IPS-18c (cell line): ENCODE measurements around the gene SRRT.

Experiments used
- H3K4me3 ChIP-seq: 2 replicates; pipeline ENCODE4 v1.7.0; 2013; ENCODE audit warnings: low read depth, mild to moderate bottlenecking, low read length, moderate library complexity; ENCODE audit not compliant: insufficient read depth
- H3K9me3 ChIP-seq: one replicate; pipeline ENCODE4 v1.6.1; 2013; ENCODE audit warnings: mild to moderate bottlenecking, low read length, moderate library complexity; ENCODE audit not compliant: control insufficient read depth, insufficient read depth

SRRT gene

GRCh38 chr7:100867776-100868485 lies 7.0 kb upstream of the SRRT start:
- peak overlapping the region; percentile 99 for H3K4me3 ChIP-seq
- H3K9me3 ChIP-seq: peaks cover 2% of the 10 kb centered on the region

DNA sequence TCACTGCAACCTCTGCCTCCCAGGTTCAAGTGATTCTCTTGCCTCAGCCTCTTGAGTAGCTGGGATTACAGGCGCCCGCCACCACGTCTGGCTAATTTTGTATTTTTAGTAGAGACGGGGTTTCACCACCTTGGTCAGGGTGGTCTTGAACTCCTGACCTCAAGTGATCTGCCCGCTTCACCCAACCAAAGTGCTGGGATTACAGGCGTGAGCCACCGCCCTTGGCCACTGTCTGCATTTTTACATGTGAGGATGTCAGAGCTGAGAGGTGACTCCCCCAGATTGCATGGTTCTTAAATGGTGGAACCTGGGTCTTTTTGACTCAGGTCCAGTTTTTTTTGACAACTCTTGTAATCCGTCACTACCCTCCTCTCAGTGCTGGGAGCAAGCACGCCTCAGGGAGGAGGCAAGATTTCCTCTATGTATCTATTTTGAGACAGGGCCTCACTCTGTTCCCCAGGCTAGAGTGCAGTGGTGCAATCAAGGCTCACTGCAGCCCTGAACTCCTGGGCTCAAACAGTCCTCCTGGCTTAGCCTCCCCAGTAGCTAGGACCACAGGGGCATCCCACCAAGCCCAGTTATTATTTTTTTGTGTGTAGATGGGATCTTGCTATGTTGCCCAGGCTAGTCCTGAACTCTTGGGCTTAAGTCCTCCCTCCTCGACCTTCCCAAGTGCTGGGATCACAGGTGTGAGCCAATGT lies 1.2 kb upstream of the SRRT start:
- Histone ChIP-seq H3K9me3 (peaks cover 2% of the 10 kb centered on the region), H3K4me3 (no peak overlapping the region; the same call in 1 of the 2 replicates)

DNA sequence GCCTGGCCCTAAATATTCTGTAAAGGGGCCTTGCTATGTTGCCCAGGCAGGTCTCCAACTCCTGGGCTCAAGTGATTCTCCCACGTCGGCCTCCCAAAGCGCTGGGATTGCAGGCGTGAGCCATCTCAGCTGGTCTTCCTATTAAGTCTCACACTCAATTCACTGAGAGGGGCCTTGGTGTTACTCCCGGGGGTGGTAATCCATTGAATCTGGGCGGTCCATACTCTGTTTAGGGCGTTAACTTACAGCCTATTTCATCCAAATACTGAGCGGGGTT lies 665 bp upstream of the SRRT start:
- H3K9me3 ChIP-seq: peaks cover 2% of the 10 kb centered on the region
- H3K4me3 ChIP-seq: peak overlapping the region; percentile 94

DNA sequence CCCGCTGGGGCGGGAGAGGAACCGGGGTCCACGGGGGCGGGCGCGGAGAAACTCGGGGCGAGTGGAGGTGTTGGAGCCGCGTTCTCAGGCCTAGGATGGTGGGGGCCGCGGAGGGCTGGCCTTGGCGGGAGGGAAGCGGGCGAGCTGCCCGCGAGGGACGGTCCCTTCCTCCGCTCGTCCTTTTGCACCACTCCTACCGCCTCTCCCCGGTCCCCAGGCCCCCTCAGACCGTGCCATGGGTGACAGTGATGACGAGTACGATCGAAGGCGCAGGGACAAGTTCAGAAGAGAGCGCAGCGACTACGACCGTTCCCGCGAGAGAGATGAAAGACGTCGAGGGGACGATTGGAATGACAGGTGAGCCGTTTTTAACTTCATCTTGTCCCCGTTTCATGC lies 451 bp downstream of the SRRT start:
- peak overlapping the region; percentile 94 for H3K4me3 ChIP-seq

DNA sequence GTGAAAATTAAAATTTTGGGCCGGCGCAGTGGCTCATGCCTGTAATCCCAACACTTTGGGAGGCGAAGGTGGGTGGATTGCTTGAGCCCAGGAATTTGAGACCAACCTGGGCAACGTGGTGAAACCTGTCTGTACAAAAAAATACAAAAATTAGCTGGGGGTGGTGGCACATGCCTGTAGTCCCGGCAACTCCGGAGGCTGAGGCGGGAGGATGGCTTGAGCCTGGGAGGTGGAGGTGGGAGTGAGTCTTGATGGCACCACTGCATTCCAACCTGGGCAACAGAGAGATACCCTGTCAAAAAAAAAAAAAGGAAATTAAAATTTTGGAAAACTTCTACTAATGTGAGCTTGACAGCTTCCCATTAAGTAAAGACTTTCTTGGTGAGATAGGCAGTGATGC lies 3.1 kb downstream of the SRRT start:
- no peak overlapping the region for H3K4me3 ChIP-seq
- H3K9me3 ChIP-seq: no peaks in the 10 kb centered on the region

More for the DNA sequence above, 451 bp downstream of the SRRT start:
- peaks cover 2% of the 10 kb centered on the region for H3K9me3 ChIP-seq

- H3K4me3 ChIP-seq: no peak overlapping the region
- H3K9me3 ChIP-seq: no peaks in the 10 kb centered on the region
These were observed 3.8 kb downstream of the SRRT start for GRCh38 chr7:100878685-100879084.

DNA sequence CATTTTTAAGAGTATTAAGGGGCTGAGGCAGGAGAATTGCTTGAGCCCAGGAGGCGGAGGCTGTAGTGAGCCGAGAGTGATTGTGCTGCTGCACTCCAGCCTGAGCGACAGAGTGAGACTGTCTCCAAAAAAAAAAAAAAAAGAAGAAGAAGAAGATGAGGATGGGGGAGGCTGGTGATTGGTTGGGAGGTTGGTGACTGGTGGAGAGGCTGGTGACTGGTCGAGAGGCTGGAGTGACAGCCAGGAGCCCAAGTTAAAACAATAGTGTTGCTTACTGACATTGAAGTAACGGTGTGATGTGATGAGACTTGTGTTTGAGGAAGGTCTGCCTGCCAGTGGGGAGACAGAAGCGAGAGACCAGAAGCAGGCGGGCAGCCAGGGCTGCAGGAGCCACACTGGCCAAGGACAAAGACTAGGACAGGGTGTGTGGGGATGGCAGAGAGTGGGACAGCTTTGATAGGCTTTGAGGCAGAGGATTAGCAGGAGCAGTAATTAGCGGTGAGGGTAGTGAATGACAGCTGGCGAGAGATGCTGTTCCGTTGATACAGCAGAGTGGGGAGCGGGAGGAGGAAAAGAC lies 4.9 kb downstream of the SRRT start:
- H3K4me3 ChIP-seq: no peak overlapping the region

GRCh38 chr7:100880645-100881044 lies 5.7 kb downstream of the SRRT start:
- H3K4me3 ChIP-seq: no peak overlapping the region
- H3K9me3 ChIP-seq: no peaks in the 10 kb centered on the region

More for the DNA sequence above, 4.9 kb downstream of the SRRT start:
- no peaks in the 10 kb centered on the region for H3K9me3 ChIP-seq

GRCh38 chr7:100881136-100881535 lies 6.2 kb downstream of the SRRT start:
- H3K9me3 ChIP-seq: no peaks in the 10 kb centered on the region
- H3K4me3 ChIP-seq: no peak overlapping the region

- no peak overlapping the region for H3K4me3 ChIP-seq
- H3K9me3 ChIP-seq: no peaks in the 10 kb centered on the region
These were observed 7.3 kb downstream of the SRRT start for GRCh38 chr7:100882201-100882600.

DNA sequence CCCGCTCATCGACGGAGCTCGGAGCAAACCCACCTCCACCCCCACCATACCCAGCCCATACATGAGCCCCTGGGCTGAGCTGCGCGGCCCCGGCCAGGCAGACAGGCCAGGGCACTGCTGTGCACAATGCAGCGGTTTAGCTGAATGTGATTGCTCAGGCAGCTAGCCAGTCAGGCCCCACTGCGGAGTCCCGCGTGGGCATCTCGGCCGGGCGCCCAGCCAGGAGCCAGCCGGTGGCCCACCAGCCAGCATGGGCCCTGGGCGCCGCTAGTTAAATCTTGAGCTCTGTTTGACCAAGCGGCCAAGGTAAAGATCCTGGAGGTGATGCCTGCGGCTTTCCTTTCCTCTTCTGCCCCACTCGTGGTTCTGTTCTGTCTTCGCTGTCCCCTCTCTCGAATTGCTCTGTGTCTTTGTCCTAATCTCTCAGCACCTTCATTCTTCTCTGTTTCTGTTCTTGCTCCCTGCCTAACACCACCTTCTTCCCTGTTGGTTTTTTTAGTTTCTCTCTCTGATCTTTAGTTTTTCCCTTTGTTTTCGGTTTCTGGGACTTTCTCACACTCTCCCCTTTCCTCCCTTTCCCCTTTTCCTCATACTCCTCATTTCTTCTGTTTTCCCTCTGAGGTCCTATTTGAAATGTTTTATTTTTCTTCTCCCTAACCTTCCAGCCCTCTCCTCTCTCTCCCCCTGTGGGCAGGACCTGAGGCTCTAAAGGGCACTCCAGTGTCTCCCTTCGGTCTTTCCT lies 8.1 kb downstream of the SRRT start:
- no peak overlapping the region for H3K4me3 ChIP-seq

GRCh38 chr7:100884736-100885439 lies 10.0 kb downstream of the SRRT start:
- H3K4me3 ChIP-seq: no peak overlapping the region
- peaks cover 4% of the 10 kb centered on the region for H3K9me3 ChIP-seq

More for the DNA sequence above, 8.1 kb downstream of the SRRT start:
- H3K9me3 ChIP-seq: no peaks in the 10 kb centered on the region

GRCh38 chr7:100885440-100886141 lies 10.7 kb downstream of the SRRT start:
- H3K4me3 ChIP-seq: peak overlapping the region; percentile 15; the same call in 1 of the 2 replicates
- peaks cover 4% of the 10 kb centered on the region for H3K9me3 ChIP-seq

GRCh38 chr7:100886142-100886935 lies 11.4 kb downstream of the SRRT start:
- Histone ChIP-seq H3K4me3 (peak overlapping the region; percentile 15; the same call in 1 of the 2 replicates), H3K9me3 (peaks cover 4% of the 10 kb centered on the region)

- Histone ChIP-seq H3K9me3 (peaks cover 4% of the 10 kb centered on the region), H3K4me3 (no peak overlapping the region)
These were observed 12.1 kb downstream of the SRRT start for GRCh38 chr7:100886936-100887515.
